Activated B cell treated with CpG ODN at 0.5 μM for 24 hours (primary cell): ENCODE results near the gene ADAMTS17. TPM values are rescaled to one million over a fixed set of nuclear protein-coding genes. Genes with fewer than 3 reads are reported as not detected.

Experiments
- ATAC-seq: fragments of 200-7000 bp; cut with Tn5 transposase; one replicate; pipeline ENCODE4 v1.10.0; 2021; ENCODE audit warnings: low read depth, mild to moderate bottlenecking, moderate library complexity
- CTCF ChIA-PET: fragments of 350-600 bp; sonication (Branson Sonifier 250); formaldehyde crosslinking; loops from one replicate; lab custom pipeline; 2021; ENCODE audit warnings: antibody characterized with exemption; lab: Charles Lee
- POLR2A ChIA-PET: fragments of 350-600 bp; sonication (Branson Sonifier 250); formaldehyde crosslinking; loops from one replicate; lab custom pipeline; 2021; ENCODE audit warnings: antibody characterized with exemption; lab: Charles Lee
- DNase-seq: peaks from one replicate; pipeline ENCODE4 v3.0.0; 2022
- H3K27ac Mint-ChIP-seq: one replicate; pipeline ENCODE4 v1.8.0; 2020; ENCODE audit warnings: mixed read lengths
- H3K27me3 Mint-ChIP-seq: one replicate; pipeline ENCODE4 v1.8.0; 2021; ENCODE audit warnings: mixed read lengths
- H3K36me3 Mint-ChIP-seq: one replicate; pipeline ENCODE4 v1.8.0; 2021; ENCODE audit warnings: low read depth, mixed read lengths
- H3K4me1 Mint-ChIP-seq: one replicate; pipeline ENCODE4 v1.8.0; 2021; ENCODE audit warnings: mixed read lengths
- H3K4me3 Mint-ChIP-seq: one replicate; pipeline ENCODE4 v1.8.0; 2020; ENCODE audit warnings: mild to moderate bottlenecking, mixed read lengths
- H3K9me3 Mint-ChIP-seq: one replicate; pipeline ENCODE4 v1.8.0; 2020; ENCODE audit warnings: mixed read lengths
- CTCF ChIP-seq: fragments of 200-600 bp; IDR thresholded peaks from one replicate; pipeline ENCODE4 v1.8.0; 2022; ENCODE audit warnings: antibody characterized with exemption, mild to moderate bottlenecking
- intact Hi-C: fragments of 100-400 bp; cut with micrococcal nuclease; formaldehyde crosslinking; loops from one replicate; pipeline ENCODE4 v1.15.1; 2024
- total RNA-seq: library from RNA; stranded (reverse); gene quantifications from 2 replicates; pipeline ENCODE4 v1.2.3, GENCODE V29; 2022

The ADAMTS17 gene
- total RNA-seq, 1 donor from 2014 or later: 1.6 TPM

GRCh38 chr15:100112636-100113305 lies 229.0 kb downstream of the ADAMTS17 start:
- ATAC-seq: no peak
- no peak for TF ChIP-seq CTCF
- no peaks in the 10 kb centered on the region for H3K9me3 Mint-ChIP-seq
- no peak for DNase-seq
- intact Hi-C loops: no loop called here
- H3K36me3 Mint-ChIP-seq: no peaks in the 10 kb centered on the region
- H3K4me1 Mint-ChIP-seq: no peaks in the 10 kb centered on the region
- ChIA-PET POLR2A (no interaction called here), CTCF (no interaction called here)
- no peak overlapping the region for H3K27ac Mint-ChIP-seq
- no peak overlapping the region for H3K4me3 Mint-ChIP-seq
- peaks cover 12% of the 10 kb centered on the region for H3K27me3 Mint-ChIP-seq

GRCh38 chr15:100112061-100112420 lies 229.7 kb downstream of the ADAMTS17 start:
- ATAC-seq: no peak
- CTCF ChIA-PET: no interaction called here
- Mint-ChIP-seq H3K36me3 (no peaks in the 10 kb centered on the region), H3K4me3 (no peak overlapping the region), H3K4me1 (no peaks in the 10 kb centered on the region), H3K27me3 (peaks cover 12% of the 10 kb centered on the region), H3K9me3 (no peaks in the 10 kb centered on the region), H3K27ac (no peak overlapping the region)
- intact Hi-C loops: no loop called here
- POLR2A ChIA-PET: no interaction called here
- DNase-seq: no peak
- no peak for TF ChIP-seq CTCF

- POLR2A ChIA-PET: no interaction called here
- Mint-ChIP-seq H3K36me3 (no peaks in the 10 kb centered on the region), H3K4me1 (no peaks in the 10 kb centered on the region), H3K27ac (no peak overlapping the region), H3K27me3 (peaks cover 12% of the 10 kb centered on the region), H3K9me3 (no peaks in the 10 kb centered on the region), H3K4me3 (no peak overlapping the region)
- no peak for TF ChIP-seq CTCF
- CTCF ChIA-PET: no interaction called here
- intact Hi-C loops: no loop called here
- ATAC-seq (no peak), DNase-seq (no peak)
Observed at GRCh38 chr15:100111125-100112060, 230.4 kb downstream of the ADAMTS17 start.

DNA sequence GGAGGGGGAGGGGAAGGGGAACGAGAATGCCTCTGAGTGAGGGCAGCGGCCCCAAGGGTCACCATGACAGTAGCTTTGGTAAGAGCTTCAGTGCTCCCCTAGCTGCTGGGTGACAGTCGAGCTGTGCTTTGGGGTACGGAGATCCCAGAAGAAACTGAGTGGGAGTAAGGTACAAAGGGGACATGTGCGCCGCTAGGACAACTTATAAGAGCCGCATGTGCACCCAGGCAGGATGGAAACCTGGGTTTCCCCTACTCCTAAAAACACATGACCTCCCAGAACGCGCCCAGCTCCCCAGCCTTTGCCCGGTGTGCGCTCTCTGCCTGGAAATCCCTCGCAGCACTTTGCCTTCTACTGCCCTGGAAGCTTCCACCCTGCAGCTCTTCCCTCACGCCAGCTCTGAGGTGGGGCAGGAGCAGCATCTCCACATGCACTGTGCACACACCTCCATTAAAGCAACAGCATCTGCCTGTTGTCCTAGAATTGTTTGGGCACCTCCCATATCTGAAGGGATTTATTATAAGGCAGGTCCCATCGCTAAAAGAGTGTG lies 232.2 kb downstream of the ADAMTS17 start:
- H3K4me3 Mint-ChIP-seq: no peak overlapping the region
- no peak overlapping the region for H3K27ac Mint-ChIP-seq
- H3K27me3 Mint-ChIP-seq: peaks cover 6% of the 10 kb centered on the region
- DNase-seq: no peak
- H3K4me1 Mint-ChIP-seq: no peaks in the 10 kb centered on the region
- H3K9me3 Mint-ChIP-seq: no peaks in the 10 kb centered on the region
- intact Hi-C loops: no loop called here
- no peak for TF ChIP-seq CTCF
- CTCF ChIA-PET: no interaction called here
- ATAC-seq: no peak
- POLR2A ChIA-PET: no interaction called here
- H3K36me3 Mint-ChIP-seq: no peaks in the 10 kb centered on the region

DNA sequence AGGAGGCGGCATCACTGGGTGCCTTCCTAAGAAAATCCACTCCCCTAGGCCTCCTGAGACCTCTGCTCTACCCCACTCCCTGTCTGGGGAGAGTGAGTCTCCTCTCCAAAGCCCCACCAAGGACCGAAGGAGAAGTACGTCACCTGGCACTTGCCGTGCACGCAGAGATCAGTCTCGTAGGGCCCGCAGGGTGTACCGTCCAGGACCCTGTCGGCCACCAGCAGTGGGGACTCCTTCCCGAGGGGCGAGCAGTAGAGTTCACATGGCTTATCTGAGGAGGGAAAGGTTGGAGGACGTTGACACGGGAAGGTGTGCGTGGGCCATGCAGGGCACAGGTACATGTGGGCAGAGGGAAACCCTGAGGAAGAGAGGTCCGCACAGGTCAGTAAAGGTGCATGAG lies 232.9 kb downstream of the ADAMTS17 start:
- ChIA-PET CTCF (no interaction called here), POLR2A (no interaction called here)
- no peaks in the 10 kb centered on the region for H3K36me3 Mint-ChIP-seq
- H3K9me3 Mint-ChIP-seq: no peaks in the 10 kb centered on the region
- H3K4me1 Mint-ChIP-seq: no peaks in the 10 kb centered on the region
- intact Hi-C loops: no loop called here
- DNase-seq (no peak), ATAC-seq (no peak)
- H3K27ac Mint-ChIP-seq: no peak overlapping the region
- TF ChIP-seq CTCF: no peak
- peaks cover 3% of the 10 kb centered on the region for H3K27me3 Mint-ChIP-seq
- H3K4me3 Mint-ChIP-seq: no peak overlapping the region
